GM10248 (cell line): Measurements from ENCODE around the gene ZNF813.
"Not testable (repeated sequence)": the region's sequence is repeated elsewhere in the genome, so short reads cannot be mapped to it uniquely, and the experiment has no call there.

Experiments
- CTCF ChIA-PET: fragments of 300-600 bp; sonication (Branson Sonifier 250); formaldehyde crosslinking; extraction: SDS; loops from one replicate; lab custom pipeline; 2021; ENCODE audit warnings: antibody characterized with exemption; lab: Yijun Ruan, JAX
- POLR2A ChIA-PET: fragments of 350-650 bp; sonication (Branson Sonifier 250); formaldehyde crosslinking; extraction: SDS; loops from one replicate; lab custom pipeline; 2020; ENCODE audit warnings: antibody characterized with exemption; lab: Yijun Ruan, JAX
- DNase-seq: peaks from one replicate; pipeline ENCODE4 v3.0.0; 2012; ENCODE audit errors: extremely low spot score
- TF ChIP-seq, protein P1 (sequence below): IDR thresholded peaks from 2 replicates; pipeline ENCODE4 v1.5.1; 2012; ENCODE audit warnings: mild to moderate bottlenecking, low read depth; ENCODE audit errors: extremely low read depth, missing control alignments, control extremely low read depth

ZNF813 gene

DNA sequence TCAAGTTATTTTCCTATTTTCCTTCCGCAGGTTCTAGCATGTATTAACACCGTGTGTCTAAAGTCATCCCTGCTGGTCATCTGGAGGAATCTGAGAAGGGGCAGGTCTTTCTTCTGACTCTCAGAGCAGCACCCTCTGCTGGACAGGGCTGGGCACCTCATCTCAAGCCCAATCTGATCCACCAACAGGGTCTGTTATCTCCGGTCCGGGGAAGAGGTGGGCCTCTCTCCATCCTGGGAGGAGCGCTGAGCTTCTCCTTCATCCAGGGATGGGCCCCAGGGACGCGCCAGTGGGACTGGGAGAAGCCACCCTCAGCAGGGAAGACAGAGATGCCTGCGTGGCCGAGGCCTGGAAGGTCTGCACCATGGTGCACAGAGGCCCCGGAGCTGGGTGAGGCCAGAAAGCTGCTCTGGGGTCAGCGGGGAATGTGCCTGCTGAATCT is 44.4 kb downstream of the ZNF813 start:
- TF ChIP-seq, protein P1, sequence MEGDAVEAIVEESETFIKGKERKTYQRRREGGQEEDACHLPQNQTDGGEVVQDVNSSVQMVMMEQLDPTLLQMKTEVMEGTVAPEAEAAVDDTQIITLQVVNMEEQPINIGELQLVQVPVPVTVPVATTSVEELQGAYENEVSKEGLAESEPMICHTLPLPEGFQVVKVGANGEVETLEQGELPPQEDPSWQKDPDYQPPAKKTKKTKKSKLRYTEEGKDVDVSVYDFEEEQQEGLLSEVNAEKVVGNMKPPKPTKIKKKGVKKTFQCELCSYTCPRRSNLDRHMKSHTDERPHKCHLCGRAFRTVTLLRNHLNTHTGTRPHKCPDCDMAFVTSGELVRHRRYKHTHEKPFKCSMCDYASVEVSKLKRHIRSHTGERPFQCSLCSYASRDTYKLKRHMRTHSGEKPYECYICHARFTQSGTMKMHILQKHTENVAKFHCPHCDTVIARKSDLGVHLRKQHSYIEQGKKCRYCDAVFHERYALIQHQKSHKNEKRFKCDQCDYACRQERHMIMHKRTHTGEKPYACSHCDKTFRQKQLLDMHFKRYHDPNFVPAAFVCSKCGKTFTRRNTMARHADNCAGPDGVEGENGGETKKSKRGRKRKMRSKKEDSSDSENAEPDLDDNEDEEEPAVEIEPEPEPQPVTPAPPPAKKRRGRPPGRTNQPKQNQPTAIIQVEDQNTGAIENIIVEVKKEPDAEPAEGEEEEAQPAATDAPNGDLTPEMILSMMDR, result no peak
- ChIA-PET CTCF (interaction anchor here (1.3 kb wide), 1 partner anchor 9 kb away, joined by 3 read pairs; no protein-coding TSS in a partner anchor), POLR2A (no interaction called here)
- DNase-seq, result no peak

GRCh38 chr19:53515047-53515446 is 47.5 kb downstream of the ZNF813 start:
- DNase-seq, POLR2A ChIA-PET, CTCF ChIA-PET: not testable (repeated sequence)

- TF ChIP-seq, protein P1, result no peak
- POLR2A ChIA-PET, result no interaction called here
- DNase-seq, result no peak
- CTCF ChIA-PET, result no interaction called here
These were observed 49.7 kb downstream of the ZNF813 start for GRCh38 chr19:53517114-53517741.

DNA sequence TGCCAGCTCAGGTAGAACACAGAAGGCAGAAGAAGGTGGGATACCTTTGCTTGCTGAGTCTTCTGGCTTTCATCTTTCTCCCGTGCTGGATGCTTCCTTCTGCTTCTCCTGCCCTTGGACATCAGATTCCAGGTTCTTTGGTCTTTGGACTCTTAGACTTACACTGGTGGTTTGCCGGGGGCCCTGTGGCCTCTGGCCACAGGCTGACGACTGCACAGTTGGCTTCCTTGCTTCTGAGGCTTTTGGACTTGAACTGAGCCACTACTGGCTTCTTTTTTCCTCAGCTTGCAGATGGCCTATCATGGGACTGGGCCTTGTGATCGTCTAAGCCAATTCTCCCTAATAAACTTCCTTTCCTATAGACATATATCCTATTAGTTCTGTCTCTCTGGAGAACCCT is 50.6 kb downstream of the ZNF813 start:
- DNase-seq, result no peak
- ChIA-PET CTCF (no interaction called here), POLR2A (no interaction called here)
- TF ChIP-seq, protein P1, result no peak

GRCh38 chr19:53518716-53519115 is 51.2 kb downstream of the ZNF813 start:
- ChIA-PET POLR2A (no interaction called here), CTCF (no interaction called here)
- TF ChIP-seq, protein P1, result no peak
- no peak for DNase-seq

- no peak for DNase-seq
- CTCF ChIA-PET, result no interaction called here
- TF ChIP-seq, protein P1, result no peak
- POLR2A ChIA-PET, result no interaction called here
These were observed 51.9 kb downstream of the ZNF813 start for GRCh38 chr19:53519446-53519845.

DNA sequence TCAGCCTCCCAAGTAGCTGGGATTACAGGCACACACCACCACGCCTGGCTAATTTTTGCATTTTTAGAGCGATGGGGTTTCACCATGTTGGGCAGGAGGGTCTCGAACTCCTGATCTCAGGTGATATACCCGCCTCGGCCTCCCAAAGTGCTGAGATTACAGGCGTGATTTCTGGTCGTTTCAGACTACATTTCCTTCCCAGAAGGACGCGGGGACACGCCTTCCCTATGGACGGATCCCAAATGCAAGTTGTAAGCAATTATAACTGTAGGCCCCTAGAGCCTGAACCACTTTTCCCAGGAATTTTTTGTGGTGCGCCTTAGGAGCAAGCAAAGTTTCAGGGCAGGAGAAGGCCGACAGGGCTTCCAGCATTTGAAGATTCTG is 52.6 kb downstream of the ZNF813 start:
- TF ChIP-seq, protein P1, result no peak
- POLR2A ChIA-PET, result no interaction called here
- CTCF ChIA-PET, result interaction anchor here (1.2 kb wide), 1 partner anchor 8 kb away, joined by 3 read pairs; no protein-coding TSS in a partner anchor

More for the DNA sequence above, 52.6 kb downstream of the ZNF813 start:
- no peak for DNase-seq
